Loucy (cell line): ENCODE measurements around the gene BAZ1A.

Experiments
- H2AFZ ChIP-seq: fragments of 200-600 bp; sonication (generic); 2 replicates; pipeline ENCODE4 v1.6.0; 2016; ENCODE audit warnings: antibody characterized with exemption, mild to moderate bottlenecking, low read length, moderate library complexity
- H3F3A ChIP-seq: fragments of 200-600 bp; 2 replicates; pipeline ENCODE4 v1.6.0; 2016; ENCODE audit warnings: antibody characterized with exemption, low read depth, mild to moderate bottlenecking
- H3K27me3 ChIP-seq: fragments of 200-600 bp; sonication (generic); 2 replicates; pipeline ENCODE4 v1.6.1; 2014; ENCODE audit warnings: low read length, mild to moderate bottlenecking; ENCODE audit not compliant: insufficient read depth, poor library complexity, severe bottlenecking
- H3K36me3 ChIP-seq: fragments of 200-600 bp; sonication (generic); 2 replicates; pipeline ENCODE4 v1.6.1; 2016; ENCODE audit warnings: low read length; ENCODE audit not compliant: insufficient read depth
- H3K4me1 ChIP-seq: fragments of 200-600 bp; sonication (generic); 2 replicates; pipeline ENCODE4 v1.5.1; 2014; ENCODE audit warnings: low read length, mild to moderate bottlenecking; ENCODE audit not compliant: insufficient read depth, poor library complexity, severe bottlenecking
- H3K4me2 ChIP-seq: fragments of 200-600 bp; sonication (generic); 2 replicates; pipeline ENCODE4 v1.6.0; 2014; ENCODE audit warnings: antibody characterized with exemption, low read length, low read depth, mild to moderate bottlenecking; ENCODE audit not compliant: poor library complexity, severe bottlenecking
- H3K4me3 ChIP-seq: fragments of 200-600 bp; sonication (generic); 2 replicates; pipeline ENCODE4 v1.5.1; 2014; ENCODE audit warnings: low read length, mild to moderate bottlenecking, mixed read lengths; ENCODE audit not compliant: poor library complexity, severe bottlenecking
- H3K79me2 ChIP-seq: fragments of 200-600 bp; sonication (generic); 2 replicates; pipeline ENCODE4 v1.6.1; 2014; ENCODE audit warnings: low read length; ENCODE audit not compliant: insufficient read depth
- H3K9ac ChIP-seq: fragments of 200-600 bp; sonication (generic); 2 replicates; pipeline ENCODE4 v1.6.0; 2014; ENCODE audit warnings: mild to moderate bottlenecking, low read depth, low read length, moderate library complexity; ENCODE audit not compliant: poor library complexity, severe bottlenecking
- H3K9me2 ChIP-seq: fragments of 200-600 bp; sonication (generic); replicated peaks from 2 replicates; pipeline ENCODE4 v1.6.1; 2016; ENCODE audit warnings: low read depth, low read length, mixed read lengths
- H3K9me3 ChIP-seq: fragments of 200-600 bp; sonication (generic); 2 replicates; pipeline ENCODE4 v1.6.1; 2014; ENCODE audit warnings: mild to moderate bottlenecking, antibody characterized with exemption, low read length, low read depth; ENCODE audit not compliant: insufficient read depth
- H4K20me1 ChIP-seq: fragments of 200-600 bp; sonication (generic); 2 replicates; pipeline ENCODE4 v1.6.0; 2014; ENCODE audit warnings: antibody characterized with exemption, low read length, mild to moderate bottlenecking; ENCODE audit not compliant: insufficient read depth, poor library complexity, severe bottlenecking
- CTCF ChIP-seq: fragments of 200-600 bp; sonication (generic); conservative IDR thresholded peaks from 2 replicates; pipeline ENCODE4 v1.5.1; 2014; ENCODE audit warnings: mild to moderate bottlenecking, antibody characterized with exemption, low read length
- EZH2phosphoT487 ChIP-seq: fragments of 200-600 bp; IDR thresholded peaks from 2 replicates; pipeline ENCODE4 v1.6.1; 2018; ENCODE audit warnings: antibody characterized with exemption, mild to moderate bottlenecking, moderate library complexity, borderline replicate concordance

Gene BAZ1A

DNA sequence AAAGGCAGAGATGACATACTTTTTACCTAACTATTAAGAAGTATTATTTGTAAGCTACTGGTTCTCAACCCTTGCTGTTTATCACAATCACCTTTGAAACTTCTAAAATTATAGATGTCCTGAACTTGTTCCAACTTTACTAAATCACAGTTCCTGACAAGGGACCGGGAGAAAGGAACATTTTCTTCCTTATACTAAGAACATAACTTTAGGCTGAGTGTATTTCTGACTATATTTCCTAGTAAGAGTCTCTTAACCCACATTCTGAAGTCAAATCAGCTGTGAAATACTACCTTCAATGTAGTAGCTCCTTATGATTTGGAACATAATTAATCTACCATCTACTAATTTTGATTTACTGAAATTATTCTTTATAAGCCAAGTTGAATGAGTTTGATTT, 80.2 kb downstream of the BAZ1A start:
- no peaks in the 10 kb centered on the region for H3K4me1 ChIP-seq
- no peaks in the 10 kb centered on the region for H3F3A ChIP-seq
- H3K79me2 ChIP-seq: no peaks in the 10 kb centered on the region
- no peaks in the 10 kb centered on the region for H4K20me1 ChIP-seq
- peaks cover 74% of the 10 kb centered on the region; the same call in 1 of the 2 replicates for H3K36me3 ChIP-seq
- H2AFZ ChIP-seq: no peak overlapping the region
- no peaks in the 10 kb centered on the region for H3K9me2 ChIP-seq
- no peak overlapping the region for H3K4me3 ChIP-seq
- no peaks in the 10 kb centered on the region for H3K27me3 ChIP-seq
- H3K9ac ChIP-seq: no peak overlapping the region
- TF ChIP-seq CTCF (no peak), EZH2phosphoT487 (no peak)
- H3K9me3 ChIP-seq: no peaks in the 10 kb centered on the region
- H3K4me2 ChIP-seq: no peak overlapping the region

DNA sequence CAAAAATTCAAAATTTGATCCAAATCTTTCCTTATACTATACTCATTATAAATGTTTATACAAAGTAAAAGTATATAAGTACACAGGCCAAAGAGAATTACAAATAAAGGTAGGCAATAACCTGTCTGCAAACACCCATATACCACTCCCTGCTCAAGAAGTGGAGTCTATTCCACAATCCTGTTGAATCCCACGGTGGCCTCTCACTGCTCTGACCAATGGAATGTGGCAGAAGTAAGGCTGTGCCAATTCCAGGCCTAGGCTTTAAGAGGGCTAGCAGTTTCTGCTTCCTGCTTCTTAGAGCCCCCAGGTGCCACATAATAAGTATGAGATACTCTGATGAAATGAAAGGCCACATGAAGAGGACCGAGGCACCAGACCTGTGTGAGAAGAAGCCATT, 80.9 kb downstream of the BAZ1A start:
- H3F3A ChIP-seq: no peaks in the 10 kb centered on the region
- H3K9me3 ChIP-seq: no peaks in the 10 kb centered on the region
- H3K9me2 ChIP-seq: no peaks in the 10 kb centered on the region
- no peaks in the 10 kb centered on the region for H3K27me3 ChIP-seq
- no peak overlapping the region for H2AFZ ChIP-seq
- TF ChIP-seq CTCF: no peak
- TF ChIP-seq EZH2phosphoT487: no peak
- H4K20me1 ChIP-seq: no peaks in the 10 kb centered on the region
- peaks cover 74% of the 10 kb centered on the region; the same call in 1 of the 2 replicates for H3K36me3 ChIP-seq
- H3K9ac ChIP-seq: no peak overlapping the region
- no peaks in the 10 kb centered on the region for H3K4me1 ChIP-seq
- no peaks in the 10 kb centered on the region for H3K79me2 ChIP-seq
- no peak overlapping the region for H3K4me3 ChIP-seq
- no peak overlapping the region for H3K4me2 ChIP-seq

GRCh38 chr14:34792598-34792997, 82.6 kb downstream of the BAZ1A start:
- Histone ChIP-seq H3K9me2 (no peaks in the 10 kb centered on the region), H3K4me3 (no peak overlapping the region), H3K27me3 (no peaks in the 10 kb centered on the region), H3K9me3 (no peaks in the 10 kb centered on the region), H3K36me3 (peaks cover 76% of the 10 kb centered on the region; the same call in 1 of the 2 replicates), H4K20me1 (no peaks in the 10 kb centered on the region), H3F3A (no peaks in the 10 kb centered on the region), H3K4me2 (no peak overlapping the region), H2AFZ (no peak overlapping the region), H3K4me1 (no peaks in the 10 kb centered on the region), H3K9ac (no peak overlapping the region), H3K79me2 (no peaks in the 10 kb centered on the region)
- no peak for TF ChIP-seq EZH2phosphoT487
- TF ChIP-seq CTCF: no peak
